H1 (cell line): ENCODE results near the gene ADAMTS20. TPM values are rescaled to one million over a fixed set of nuclear protein-coding genes. Genes with fewer than 3 reads are reported as not detected.

Source experiments
- CTCF ChIA-PET: fragments of 300-600 bp; sonication (Branson Sonifier 250); formaldehyde crosslinking; loops from one replicate; lab custom pipeline; 2021; ENCODE audit not compliant: partially characterized antibody; lab: Charles Lee
- POLR2A ChIA-PET: fragments of 300-600 bp; sonication (Branson Sonifier 250); formaldehyde crosslinking; loops from one replicate; lab custom pipeline; 2021; ENCODE audit warnings: inconsistent platforms; ENCODE audit not compliant: partially characterized antibody; lab: Charles Lee
- DNase-seq, 2 experiments: peaks; one replicate each; pipeline versions ENCODE4 v3.0.0 to v3.0.0-alpha.2; 2010 to 2022; ENCODE audit warnings: low spot score in 2 of 2, low read depth in 1 of 2, mixed read lengths in 1 of 2
- FAIRE-seq: peaks from 2 replicates; lab custom pipeline; 2011; peaks lifted over from hg19 to GRCh38; lab: Jason Lieb, UNC
- H2AFZ ChIP-seq: 2 replicates; pipeline ENCODE4 v1.8.1; 2012; ENCODE audit warnings: low read length, inconsistent platforms
- H2AK5ac ChIP-seq: 2 replicates; pipeline ENCODE4 v1.6.1; 2013; ENCODE audit warnings: low read depth, low read length
- H2BK120ac ChIP-seq: replicated peaks from 2 replicates; pipeline ENCODE3; 2013; ENCODE audit warnings: low read depth, low read length, inconsistent platforms
- H2BK12ac ChIP-seq: 2 replicates; pipeline ENCODE4 v1.6.1; 2013; ENCODE audit warnings: low read depth, low read length
- H2BK15ac ChIP-seq: 2 replicates; pipeline ENCODE4 v1.6.1; 2013; ENCODE audit warnings: low read length
- H2BK20ac ChIP-seq: 2 replicates; pipeline ENCODE4 v1.6.1; 2013; ENCODE audit warnings: low read length
- H2BK5ac ChIP-seq: 2 replicates; pipeline ENCODE4 v1.6.1; 2013; ENCODE audit warnings: low read depth, low read length
- H3K14ac ChIP-seq: 2 replicates; pipeline ENCODE4 v1.6.1; 2013; ENCODE audit warnings: inconsistent platforms; ENCODE audit not compliant: insufficient read length
- H3K18ac ChIP-seq: 2 replicates; pipeline ENCODE4 v1.6.1; 2013; ENCODE audit warnings: low read length; ENCODE audit errors: extremely low read depth
- H3K23ac ChIP-seq: 2 replicates; pipeline ENCODE4 v1.6.1; 2013; ENCODE audit warnings: inconsistent platforms; ENCODE audit not compliant: insufficient read length
- H3K23me2 ChIP-seq: 2 replicates; pipeline ENCODE4 v1.6.1; 2013; ENCODE audit warnings: low read depth, low read length
- H3K27ac ChIP-seq: 2 replicates; pipeline ENCODE4 v1.6.1; 2011; ENCODE audit warnings: low read depth, low read length, inconsistent platforms
- H3K27me3 ChIP-seq, 4 experiments: replicated peaks in 1 of 4; 1 replicate in 1 of 4; 2 replicates in 3 of 4; pipeline versions ENCODE4 v1.6.1 to v1.8.1; 2011 to 2013; ENCODE audit warnings: low read length in 3 of 4, mild to moderate bottlenecking in 3 of 4, inconsistent platforms in 2 of 4, mixed read lengths in 2 of 4, moderate library complexity in 1 of 4; ENCODE audit not compliant: control insufficient read depth in 3 of 4, insufficient read depth in 3 of 4; ENCODE audit errors: extremely low read depth in 1 of 4
- H3K36me3 ChIP-seq, 4 experiments: 2 replicates each; pipeline versions ENCODE4 v1.6.1 to v1.8.1; 2011 to 2013; ENCODE audit warnings: mild to moderate bottlenecking in 4 of 4, low read length in 3 of 4, moderate library complexity in 2 of 4, control low read depth in 1 of 4, inconsistent platforms in 1 of 4; ENCODE audit not compliant: insufficient read depth in 4 of 4, control insufficient read depth in 2 of 4
- H3K4ac ChIP-seq: replicated peaks from 2 replicates; pipeline ENCODE3; 2013; ENCODE audit warnings: low read length, low read depth, mixed read lengths, inconsistent platforms; ENCODE audit not compliant: insufficient read length
- H3K4me1 ChIP-seq, 4 experiments: replicated peaks in 1 of 4; 1 replicate in 1 of 4; 2 replicates in 3 of 4; pipeline versions ENCODE4 v1.6.1 to v1.8.1; 2011 to 2013; ENCODE audit warnings: low read length in 3 of 4, inconsistent platforms in 2 of 4, mixed read lengths in 1 of 4; ENCODE audit not compliant: insufficient read depth in 4 of 4, control insufficient read depth in 3 of 4
- H3K4me2 ChIP-seq, 2 experiments: 2 replicates each; pipeline versions ENCODE4 v1.6.1 to v1.8.1; 2011 to 2013; ENCODE audit warnings: low read depth in 2 of 2, low read length in 2 of 2, control low read depth in 1 of 2, inconsistent platforms in 1 of 2, mild to moderate bottlenecking in 1 of 2; ENCODE audit not compliant: insufficient read depth in 1 of 2
- H3K4me3 ChIP-seq, 4 experiments: fragments of 200-600, 300-600 bp in 1 of 4; sonication (generic), shearing (Covaris generic), sonication (Bioruptor Twin) in 1 of 4; 2 replicates each; pipeline versions ENCODE4 v1.5.1 to v1.8.1; 2011 to 2016; ENCODE audit warnings: low read length in 4 of 4, low read depth in 3 of 4, control low read depth in 2 of 4, inconsistent platforms in 2 of 4, mild to moderate bottlenecking in 2 of 4, mixed read lengths in 1 of 4, moderate library complexity in 1 of 4; ENCODE audit not compliant: insufficient read depth in 2 of 4; ENCODE audit errors: extremely low read depth in 1 of 4
- H3K56ac ChIP-seq: replicated peaks from 2 replicates; pipeline ENCODE3; 2013; ENCODE audit warnings: low read depth, mild to moderate bottlenecking, mixed read lengths, low read length, inconsistent platforms; ENCODE audit not compliant: insufficient read length
- H3K79me1 ChIP-seq: 2 replicates; pipeline ENCODE4 v1.6.1; 2013; ENCODE audit warnings: low read depth, low read length, control low read depth
- H3K79me2 ChIP-seq, 2 experiments: 2 replicates each; pipeline versions ENCODE4 v1.6.1 to v1.8.1; 2012 to 2013; ENCODE audit warnings: low read length in 2 of 2, mild to moderate bottlenecking in 2 of 2, inconsistent platforms in 1 of 2; ENCODE audit not compliant: insufficient read depth in 2 of 2, control insufficient read depth in 1 of 2
- H3K9ac ChIP-seq, 4 experiments: replicated peaks in 1 of 4; 1 replicate in 1 of 4; 2 replicates in 3 of 4; pipeline versions ENCODE4 v1.6.1 to v1.8.1; 2011 to 2013; ENCODE audit warnings: low read depth in 3 of 4, low read length in 3 of 4, control low read depth in 2 of 4, mild to moderate bottlenecking in 2 of 4, moderate library complexity in 2 of 4, inconsistent platforms in 1 of 4; ENCODE audit errors: extremely low read depth in 1 of 4
- H3K9me3 ChIP-seq, 2 experiments: 2 replicates each; pipeline versions ENCODE4 v1.6.1 to v1.8.1; 2012 to 2013; ENCODE audit warnings: mild to moderate bottlenecking in 2 of 2, moderate library complexity in 2 of 2, control low read depth in 1 of 2, inconsistent platforms in 1 of 2, low read depth in 1 of 2, low read length in 1 of 2, mixed read lengths in 1 of 2; ENCODE audit not compliant: insufficient read depth in 2 of 2
- H4K20me1 ChIP-seq, 2 experiments: replicated peaks in 1 of 2; 2 replicates each; pipeline versions ENCODE3 to v1.8.1; 2011 to 2013; ENCODE audit warnings: inconsistent platforms in 2 of 2, low read length in 2 of 2, mild to moderate bottlenecking in 1 of 2; ENCODE audit not compliant: insufficient read depth in 2 of 2, control insufficient read depth in 1 of 2
- H4K5ac ChIP-seq: 2 replicates; pipeline ENCODE4 v1.6.1; 2013; ENCODE audit warnings: low read length, low read depth, mixed read lengths, inconsistent platforms; ENCODE audit not compliant: insufficient read length
- H4K8ac ChIP-seq: 2 replicates; pipeline ENCODE4 v1.8.0; 2013; ENCODE audit warnings: mild to moderate bottlenecking, moderate library complexity, low read length, inconsistent platforms; ENCODE audit not compliant: insufficient read depth; ENCODE audit errors: extremely low read depth
- H4K91ac ChIP-seq: replicated peaks from 2 replicates; pipeline ENCODE3; 2013; ENCODE audit warnings: low read length, mixed read lengths, inconsistent platforms; ENCODE audit not compliant: insufficient read length
- E2F6 ChIP-seq: IDR thresholded peaks from 2 replicates; pipeline ENCODE4 v1.6.1; 2012; ENCODE audit warnings: inconsistent platforms
- KDM1A ChIP-seq: fragments of 200-600, 300-600 bp; sonication (generic); IDR thresholded peaks from 2 replicates; pipeline ENCODE4 v1.7.1; 2016; ENCODE audit warnings: mild to moderate bottlenecking, low read length, borderline replicate concordance
- RAD21 ChIP-seq, 2 experiments: IDR thresholded peaks in 1 of 2; conservative IDR thresholded peaks in 1 of 2; 2 replicates each; pipeline ENCODE4 v1.6.1; 2011; ENCODE audit warnings: low read depth in 2 of 2, low read length in 2 of 2, improper control_type of control experiment in 1 of 2, inconsistent platforms in 1 of 2, mild to moderate bottlenecking in 1 of 2, moderate library complexity in 1 of 2
- RFX5 ChIP-seq: IDR thresholded peaks from 2 replicates; pipeline ENCODE4 v1.6.1; 2011; ENCODE audit warnings: low read depth, low read length, improper control_type of control experiment, borderline replicate concordance
- SAP30 ChIP-seq: fragments of 300-600 bp; sonication (generic); IDR thresholded peaks from 2 replicates; pipeline ENCODE4 v1.7.1; 2012; ENCODE audit warnings: low read length, moderate library complexity, mild to moderate bottlenecking, inconsistent platforms; ENCODE audit not compliant: insufficient read depth, insufficient replicate concordance
- SIRT6 ChIP-seq: IDR thresholded peaks from one replicate; pipeline ENCODE4 v1.7.1; 2012; ENCODE audit warnings: low read length, inconsistent platforms
- WGBS, 2 experiments: shearing (Covaris generic) in 1 of 2; methylation state at CpG; one replicate each; pipeline versions ENCODE4 v1.1.6 to v1.1.7; 2013 to 2015; ENCODE audit warnings: low lambda C conversion rate in 2 of 2, mixed read lengths in 2 of 2, inconsistent platforms in 1 of 2, low coverage in 1 of 2, missing lambda C conversion rate in 1 of 2; ENCODE audit not compliant: insufficient replicate concordance in 2 of 2, insufficient coverage in 1 of 2, insufficient read length in 1 of 2; ENCODE audit errors: extremely low coverage in 1 of 2, missing lambda C conversion rate in 1 of 2; 5-methylcytosine and 5-hydroxymethylcytosine counted together
- polyA plus RNA-seq, 7 experiments: library from polyadenylated mRNA; depleted of rRNA in 3 of 7; stranded (reverse) in 5 of 7; unstranded in 2 of 7; fragments of >200 nt in 5 of 7; fragments of 200-250 nt in 2 of 7; gene quantifications; 1 replicate in 5 of 7; 2 replicates in 1 of 7; 4 replicates in 1 of 7; pipeline versions ENCODE4 v1.2.1 to v1.2.3, GENCODE V29; 2011 to 2013; ENCODE audit warnings: missing spikeins in 2 of 7, mixed read lengths in 2 of 7
- total RNA-seq: library from RNA; stranded (reverse); fragmentation: NEBNext Ultra II Directional; extraction: Animal tissue kit (Norgen Biotek cat#: 25700); gene quantifications from 2 replicates; pipeline ENCODE4 v1.2.1, GENCODE V29; 2021

Gene ADAMTS20
- total and polyA plus RNA-seq, 2 of the 8 experiments (the other 6 are each of a cell fraction or from before 2014, with no cell fraction given): 2.9 to 5.1 TPM

GRCh38 chr12:43309959-43310358 is 242.0 kb downstream of the ADAMTS20 start:
- Histone ChIP-seq H3K4me3 (no peak overlapping the region), H3K9ac (no peak overlapping the region), H3K4me1 (no peaks in the 10 kb centered on the region), H3K56ac (no peak overlapping the region), H2BK120ac (no peak overlapping the region), H4K8ac (no peak overlapping the region), H3K79me1 (no peaks in the 10 kb centered on the region), H3K9me3 (no peaks in the 10 kb centered on the region), H2BK5ac (no peak overlapping the region), H3K23ac (no peak overlapping the region), H3K27ac (no peak overlapping the region), H2BK20ac (no peak overlapping the region), H3K14ac (no peak overlapping the region), H3K4ac (no peak overlapping the region), H4K91ac (no peak overlapping the region), H2BK12ac (no peak overlapping the region), H3K4me2 (no peak overlapping the region), H3K79me2 (no peaks in the 10 kb centered on the region), H2AK5ac (no peak overlapping the region), H4K20me1 (no peaks in the 10 kb centered on the region), H3K23me2 (no peaks in the 10 kb centered on the region), H4K5ac (no peak overlapping the region), H2AFZ (peak overlapping the region; percentile 51; the same call in 1 of the 2 replicates), H3K27me3 (no peaks in the 10 kb centered on the region), H3K36me3 (no peaks in the 10 kb centered on the region), H2BK15ac (no peak overlapping the region), H3K18ac (no peak overlapping the region)
- FAIRE-seq (no peak), DNase-seq (no peak)
- CTCF ChIA-PET: no interaction called here
- WGBS, 2 experiments: 91% methylated on average over 3 of the region's 3 CpGs; no CpG with 5 or more reads in 1 of the 2 experiments
- POLR2A ChIA-PET: no interaction called here
- TF ChIP-seq KDM1A (no peak), E2F6 (no peak), SIRT6 (no peak), RFX5 (no peak), RAD21 (IDR thresholded peaks at IDR 0.05 in 1 of 2, conservative IDR thresholded peaks at IDR 0.05 in 1 of 2; ENCODE audit: low read depth in 2 of 2, low read length in 2 of 2) (no peak), SAP30 (no peak)
